HCT116 (cell line): Measurements from ENCODE around the gene RIPK4. TPM values are rescaled to one million over a fixed set of nuclear protein-coding genes. Genes with fewer than 3 reads are reported as not detected.

Experiments
- ATAC-seq: fragments of 200-7000 bp; cut with Tn5 transposase; 2 replicates; pipeline ENCODE4 v1.9.1; 2020; ENCODE audit warnings: mild to moderate bottlenecking, moderate library complexity
- BruUV-seq: library from RNA; stranded (reverse); fragments of 400-500 nt; replicated peaks from 2 replicates; lab custom pipeline; 2021; lab: Mats Ljungman, UMichigan
- CTCF ChIA-PET: fragments of 300-600 bp; sonication (Branson Sonifier 250); formaldehyde crosslinking; loops from one replicate; lab custom pipeline; 2021; ENCODE audit warnings: antibody characterized with exemption; lab: Charles Lee
- POLR2A ChIA-PET: fragments of 300-600, 350-600 bp; sonication (Branson Sonifier 250); formaldehyde crosslinking; loops from one replicate; lab custom pipeline; 2021; ENCODE audit warnings: antibody characterized with exemption; lab: Charles Lee
- RAD21 ChIA-PET, 2 experiments: fragments of 300-600 bp; sonication (Branson Sonifier 250); formaldehyde crosslinking; loops; one replicate each; lab custom pipeline; 2023; ENCODE audit warnings: low total read pairs in 2 of 2; ENCODE audit not compliant: uncharacterized antibody in 2 of 2, unreplicated experiment in 2 of 2, low non-redundant PET in 1 of 2; lab: Charles Lee
- DNase-seq: peaks from one replicate; pipeline ENCODE4 v3.0.0-alpha.2; 2010; ENCODE audit warnings: low read depth, low spot score
- H2AFZ ChIP-seq: fragments of 200-600 bp; shearing (Covaris generic), sonication (generic); 2 replicates; pipeline ENCODE4 v1.6.1; 2017; ENCODE audit warnings: low read depth, mixed run types, mixed read lengths, antibody characterized with exemption, low read length; ENCODE audit not compliant: poor library complexity, severe bottlenecking
- H3K27ac ChIP-seq: 2 replicates; pipeline ENCODE4 v1.5.1; 2012; ENCODE audit warnings: low read depth, low read length
- H3K27me3 ChIP-seq: fragments of 200-600 bp; sonication (generic); 2 replicates; pipeline ENCODE4 v1.6.1; 2016; ENCODE audit warnings: mixed run types, low read length, mixed read lengths; ENCODE audit not compliant: insufficient read depth
- H3K36me3 ChIP-seq, 2 experiments: fragments of 200-500 bp in 1 of 2; fragments of 200-600 bp in 1 of 2; sonication (Bioruptor generic) in 1 of 2; sonication (generic) in 1 of 2; 2 replicates each; pipeline versions ENCODE4 v1.5.1 to v1.6.1; 2014 to 2016; ENCODE audit warnings: low read length in 2 of 2, inconsistent platforms in 1 of 2, mixed read lengths in 1 of 2, mixed run types in 1 of 2; ENCODE audit not compliant: insufficient read depth in 2 of 2, control insufficient read depth in 1 of 2
- H3K4me1 ChIP-seq, 2 experiments: fragments of 200-600 bp in 1 of 2; sonication (generic) in 1 of 2; 2 replicates each; pipeline versions ENCODE4 v1.5.1 to v1.6.1; 2012 to 2017; ENCODE audit warnings: low read length in 2 of 2, inconsistent platforms in 1 of 2, mild to moderate bottlenecking in 1 of 2, mixed read lengths in 1 of 2, mixed run types in 1 of 2, moderate library complexity in 1 of 2; ENCODE audit not compliant: insufficient read depth in 2 of 2, control insufficient read depth in 1 of 2
- H3K4me2 ChIP-seq: fragments of 200-600 bp; sonication (generic); 2 replicates; pipeline ENCODE4 v1.6.1; 2017; ENCODE audit warnings: mixed run types, low read length, mixed read lengths
- H3K4me3 ChIP-seq, 2 experiments: fragments of 200-600 bp in 1 of 2; sonication (generic) in 1 of 2; replicated peaks in 1 of 2; 2 replicates each; pipeline ENCODE4 v1.5.1; 2011 to 2016; ENCODE audit warnings: low read length in 2 of 2, control low read depth in 1 of 2, low read depth in 1 of 2, mild to moderate bottlenecking in 1 of 2, mixed read lengths in 1 of 2, mixed run types in 1 of 2
- H3K79me2 ChIP-seq: fragments of 200-600 bp; sonication (generic); 2 replicates; pipeline ENCODE4 v1.6.1; 2017; ENCODE audit warnings: mild to moderate bottlenecking, mixed run types, low read length, moderate library complexity, mixed read lengths; ENCODE audit not compliant: insufficient read depth
- H3K9ac ChIP-seq: fragments of 200-600 bp; sonication (generic); 2 replicates; pipeline ENCODE4 v1.6.1; 2016; ENCODE audit warnings: low read length, mixed read lengths
- H3K9me2 ChIP-seq: fragments of 200-600 bp; sonication (generic), shearing (Covaris generic); 2 replicates; pipeline ENCODE4 v1.6.1; 2017; ENCODE audit warnings: mixed run types, mild to moderate bottlenecking, moderate library complexity; ENCODE audit not compliant: insufficient read depth
- H3K9me3 ChIP-seq, 2 experiments: fragments of 200-500 bp in 1 of 2; fragments of 200-600 bp in 1 of 2; sonication (Bioruptor generic) in 1 of 2; sonication (generic) in 1 of 2; 2 replicates each; pipeline ENCODE4 v1.6.1; 2014 to 2017; ENCODE audit warnings: low read length in 2 of 2, mixed read lengths in 2 of 2, inconsistent platforms in 1 of 2, low read depth in 1 of 2, mild to moderate bottlenecking in 1 of 2, mixed run types in 1 of 2, moderate library complexity in 1 of 2; ENCODE audit not compliant: control insufficient read depth in 1 of 2, insufficient read depth in 1 of 2
- H4K20me1 ChIP-seq: fragments of 200-600 bp; sonication (generic), shearing (Covaris generic); 2 replicates; pipeline ENCODE4 v1.6.1; 2017; ENCODE audit warnings: mixed run types, mild to moderate bottlenecking, moderate library complexity; ENCODE audit not compliant: insufficient read depth
- CEBPB ChIP-seq: IDR thresholded peaks from 2 replicates; pipeline ENCODE4 v1.6.1; 2012; ENCODE audit warnings: low read depth
- FOSL1 ChIP-seq: IDR thresholded peaks from 2 replicates; pipeline ENCODE4 v1.6.1; 2012; ENCODE audit warnings: low read depth
- JUND ChIP-seq: IDR thresholded peaks from 2 replicates; pipeline ENCODE4 v1.6.1; 2012
- MAX ChIP-seq: IDR thresholded peaks from 2 replicates; pipeline ENCODE4 v1.6.1; 2012
- SP1 ChIP-seq: IDR thresholded peaks from 2 replicates; pipeline ENCODE4 v1.6.1; 2012; ENCODE audit warnings: low read depth
- YY1 ChIP-seq: IDR thresholded peaks from 2 replicates; pipeline ENCODE4 v1.6.1; 2011; ENCODE audit warnings: low read length, low read depth, moderate library complexity, mild to moderate bottlenecking; ENCODE audit not compliant: insufficient replicate concordance; ENCODE audit errors: extremely low read depth
- ZBTB33 ChIP-seq: IDR thresholded peaks from 2 replicates; pipeline ENCODE4 v1.6.1; 2011; ENCODE audit warnings: mild to moderate bottlenecking, low read length, moderate library complexity; ENCODE audit not compliant: insufficient replicate concordance; ENCODE audit errors: extremely low read depth
- intact Hi-C: fragments of 100-400 bp; cut with micrococcal nuclease; formaldehyde crosslinking; loops from 2 replicates; pipeline ENCODE4 v1.10.0; 2022
- total RNA-seq: library from RNA; stranded (reverse); gene quantifications from one replicate; pipeline ENCODE4 v1.2.1, GENCODE V29; 2021; ENCODE audit not compliant: unreplicated experiment
- TF ChIP-seq, protein P1 (sequence below): IDR thresholded peaks from 2 replicates; pipeline ENCODE4 v1.6.1; 2012
- TF ChIP-seq, protein P2 (sequence below): IDR thresholded peaks from 2 replicates; pipeline ENCODE4 v1.6.1; 2012; ENCODE audit warnings: low read depth

Gene RIPK4
- total RNA-seq, 1 experiment from 2014 or later: 9.9 TPM

GRCh38 chr21:41802684-41803083, 35.8 kb upstream of the RIPK4 start:
- DNase-seq: no peak
- Histone ChIP-seq H3K36me3 (peaks cover 0 to 14% of the 10 kb centered on the region in 2 experiments; a peak in 2 of 4 replicates), H3K4me3 (no peak overlapping the region), H3K79me2 (no peaks in the 10 kb centered on the region), H3K9ac (no peak overlapping the region), H4K20me1 (no peaks in the 10 kb centered on the region), H3K9me2 (no peaks in the 10 kb centered on the region), H3K4me2 (no peak overlapping the region), H2AFZ (no peak overlapping the region), H3K27ac (no peak overlapping the region), H3K4me1 (no peaks in the 10 kb centered on the region), H3K27me3 (no peaks in the 10 kb centered on the region), H3K9me3 (no peaks in the 10 kb centered on the region; a peak in 1 of 4 replicates)
- TF ChIP-seq YY1 (no peak), CEBPB (no peak), ZBTB33 (no peak), FOSL1 (no peak), JUND (no peak), MAX (no peak), SP1 (no peak)
- TF ChIP-seq, protein P1, sequence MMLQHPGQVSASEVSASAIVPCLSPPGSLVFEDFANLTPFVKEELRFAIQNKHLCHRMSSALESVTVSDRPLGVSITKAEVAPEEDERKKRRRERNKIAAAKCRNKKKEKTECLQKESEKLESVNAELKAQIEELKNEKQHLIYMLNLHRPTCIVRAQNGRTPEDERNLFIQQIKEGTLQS: no peak
- TF ChIP-seq, protein P2, sequence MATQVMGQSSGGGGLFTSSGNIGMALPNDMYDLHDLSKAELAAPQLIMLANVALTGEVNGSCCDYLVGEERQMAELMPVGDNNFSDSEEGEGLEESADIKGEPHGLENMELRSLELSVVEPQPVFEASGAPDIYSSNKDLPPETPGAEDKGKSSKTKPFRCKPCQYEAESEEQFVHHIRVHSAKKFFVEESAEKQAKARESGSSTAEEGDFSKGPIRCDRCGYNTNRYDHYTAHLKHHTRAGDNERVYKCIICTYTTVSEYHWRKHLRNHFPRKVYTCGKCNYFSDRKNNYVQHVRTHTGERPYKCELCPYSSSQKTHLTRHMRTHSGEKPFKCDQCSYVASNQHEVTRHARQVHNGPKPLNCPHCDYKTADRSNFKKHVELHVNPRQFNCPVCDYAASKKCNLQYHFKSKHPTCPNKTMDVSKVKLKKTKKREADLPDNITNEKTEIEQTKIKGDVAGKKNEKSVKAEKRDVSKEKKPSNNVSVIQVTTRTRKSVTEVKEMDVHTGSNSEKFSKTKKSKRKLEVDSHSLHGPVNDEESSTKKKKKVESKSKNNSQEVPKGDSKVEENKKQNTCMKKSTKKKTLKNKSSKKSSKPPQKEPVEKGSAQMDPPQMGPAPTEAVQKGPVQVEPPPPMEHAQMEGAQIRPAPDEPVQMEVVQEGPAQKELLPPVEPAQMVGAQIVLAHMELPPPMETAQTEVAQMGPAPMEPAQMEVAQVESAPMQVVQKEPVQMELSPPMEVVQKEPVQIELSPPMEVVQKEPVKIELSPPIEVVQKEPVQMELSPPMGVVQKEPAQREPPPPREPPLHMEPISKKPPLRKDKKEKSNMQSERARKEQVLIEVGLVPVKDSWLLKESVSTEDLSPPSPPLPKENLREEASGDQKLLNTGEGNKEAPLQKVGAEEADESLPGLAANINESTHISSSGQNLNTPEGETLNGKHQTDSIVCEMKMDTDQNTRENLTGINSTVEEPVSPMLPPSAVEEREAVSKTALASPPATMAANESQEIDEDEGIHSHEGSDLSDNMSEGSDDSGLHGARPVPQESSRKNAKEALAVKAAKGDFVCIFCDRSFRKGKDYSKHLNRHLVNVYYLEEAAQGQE: no peak
- intact Hi-C loops: no loop called here
- RAD21 ChIA-PET: no interaction called here
- CTCF ChIA-PET: no interaction called here
- no peak for ATAC-seq
- POLR2A ChIA-PET: no interaction called here
- no TSS peak for BruUV-seq
